Activated T-cell treated with anti-CD3 and anti-CD28 coated beads, Interleukin-2, amount 50 U/mL, for 4 hours (primary cell): ENCODE results near the gene CNNM3. TPM values are rescaled to one million over a fixed set of nuclear protein-coding genes. Genes with fewer than 3 reads are reported as not detected.

ENCODE experiments used
- ATAC-seq, 2 donors: fragments of 200-7000 bp; cut with Tn5 transposase; one replicate each; pipeline ENCODE4 v1.10.0; 2021
- DNase-seq: peaks from one replicate; pipeline ENCODE4 v3.0.0-alpha.2; 2020
- H3K27me3 Mint-ChIP-seq: one replicate; pipeline ENCODE4 v1.8.0; 2021; ENCODE audit warnings: low read depth, mixed read lengths
- H3K36me3 Mint-ChIP-seq: one replicate; pipeline ENCODE4 v1.8.0; 2022; ENCODE audit warnings: mixed read lengths; ENCODE audit not compliant: insufficient read depth
- H3K4me1 Mint-ChIP-seq: one replicate; pipeline ENCODE4 v1.8.0; 2021; ENCODE audit warnings: low read depth, mixed read lengths
- H3K4me3 Mint-ChIP-seq: one replicate; pipeline ENCODE4 v1.8.0; 2021; ENCODE audit warnings: mild to moderate bottlenecking, moderate library complexity, mixed read lengths
- H3K9me3 Mint-ChIP-seq: one replicate; pipeline ENCODE4 v1.8.0; 2021; ENCODE audit warnings: mixed read lengths
- total RNA-seq, 3 donors: library from RNA; stranded (reverse); gene quantifications; one replicate each; pipeline ENCODE4 v1.2.1, GENCODE V29; 2021

Gene CNNM3
- total RNA-seq, 3 donors from 2014 or later: 22.8 to 26.1 (median 24.4) TPM

- ATAC-seq (no peak), DNase-seq (no peak)
- Mint-ChIP-seq H3K4me3 (no peak overlapping the region), H3K27me3 (no peaks in the 10 kb centered on the region), H3K9me3 (no peaks in the 10 kb centered on the region), H3K36me3 (no peaks in the 10 kb centered on the region), H3K4me1 (peaks cover 33% of the 10 kb centered on the region)
These were observed 59.6 kb downstream of the CNNM3 start for GRCh38 chr2:96875498-96876268.

- H3K4me3 Mint-ChIP-seq: no peak overlapping the region
- no peaks in the 10 kb centered on the region for H3K9me3 Mint-ChIP-seq
- DNase-seq (no peak), ATAC-seq (no peak)
- H3K27me3 Mint-ChIP-seq: no peaks in the 10 kb centered on the region
- H3K36me3 Mint-ChIP-seq: no peaks in the 10 kb centered on the region
- peaks cover 28% of the 10 kb centered on the region for H3K4me1 Mint-ChIP-seq
These were observed 60.4 kb downstream of the CNNM3 start for GRCh38 chr2:96876269-96877041.

GRCh38 chr2:96877042-96877451, 61.0 kb downstream of the CNNM3 start:
- Mint-ChIP-seq H3K27me3 (no peaks in the 10 kb centered on the region), H3K9me3 (no peaks in the 10 kb centered on the region), H3K4me1 (peaks cover 28% of the 10 kb centered on the region), H3K4me3 (no peak overlapping the region), H3K36me3 (no peaks in the 10 kb centered on the region)
- ATAC-seq (no peak), DNase-seq (no peak)

GRCh38 chr2:96877631-96878092, 61.6 kb downstream of the CNNM3 start:
- H3K27me3 Mint-ChIP-seq: no peaks in the 10 kb centered on the region
- peaks cover 27% of the 10 kb centered on the region for H3K4me1 Mint-ChIP-seq
- no peaks in the 10 kb centered on the region for H3K36me3 Mint-ChIP-seq
- no peak for ATAC-seq
- DNase-seq: no peak
- no peak overlapping the region for H3K4me3 Mint-ChIP-seq
- no peaks in the 10 kb centered on the region for H3K9me3 Mint-ChIP-seq

GRCh38 chr2:96878171-96878570, 62.1 kb downstream of the CNNM3 start:
- ATAC-seq (no peak), DNase-seq (no peak)
- Mint-ChIP-seq H3K36me3 (no peaks in the 10 kb centered on the region), H3K9me3 (no peaks in the 10 kb centered on the region), H3K4me3 (no peak overlapping the region), H3K4me1 (peaks cover 22% of the 10 kb centered on the region), H3K27me3 (no peaks in the 10 kb centered on the region)

- no peaks in the 10 kb centered on the region for H3K27me3 Mint-ChIP-seq
- H3K36me3 Mint-ChIP-seq: no peaks in the 10 kb centered on the region
These were observed 62.9 kb downstream of the CNNM3 start for GRCh38 chr2:96878796-96879544.

GRCh38 chr2:96879545-96880040, 63.5 kb downstream of the CNNM3 start:
- H3K36me3 Mint-ChIP-seq: no peaks in the 10 kb centered on the region
- no peaks in the 10 kb centered on the region for H3K27me3 Mint-ChIP-seq
- no peak overlapping the region for H3K4me3 Mint-ChIP-seq
- DNase-seq: no peak
- no peak for ATAC-seq
- H3K9me3 Mint-ChIP-seq: no peaks in the 10 kb centered on the region
- peaks cover 9% of the 10 kb centered on the region for H3K4me1 Mint-ChIP-seq

More at GRCh38 chr2:96878796-96879544, 62.9 kb downstream of the CNNM3 start:
- DNase-seq (no peak), ATAC-seq (no peak)
- Mint-ChIP-seq H3K9me3 (no peaks in the 10 kb centered on the region), H3K4me1 (peaks cover 15% of the 10 kb centered on the region), H3K4me3 (no peak overlapping the region)

GRCh38 chr2:96880891-96881273, 64.8 kb downstream of the CNNM3 start:
- H3K27me3 Mint-ChIP-seq: no peaks in the 10 kb centered on the region
- no peak overlapping the region for H3K4me3 Mint-ChIP-seq
- H3K4me1 Mint-ChIP-seq: peaks cover 1% of the 10 kb centered on the region
- no peak for ATAC-seq
- no peaks in the 10 kb centered on the region for H3K9me3 Mint-ChIP-seq
- H3K36me3 Mint-ChIP-seq: no peaks in the 10 kb centered on the region
- no peak for DNase-seq

GRCh38 chr2:96881349-96882195, 65.5 kb downstream of the CNNM3 start:
- no peak overlapping the region for H3K4me3 Mint-ChIP-seq
- H3K9me3 Mint-ChIP-seq: no peaks in the 10 kb centered on the region
- ATAC-seq: no peak
- H3K4me1 Mint-ChIP-seq: no peaks in the 10 kb centered on the region
- no peak for DNase-seq
- H3K27me3 Mint-ChIP-seq: no peaks in the 10 kb centered on the region
- no peaks in the 10 kb centered on the region for H3K36me3 Mint-ChIP-seq

- H3K36me3 Mint-ChIP-seq: no peaks in the 10 kb centered on the region
- no peaks in the 10 kb centered on the region for H3K9me3 Mint-ChIP-seq
- DNase-seq (no peak), ATAC-seq (no peak)
- H3K4me1 Mint-ChIP-seq: peaks cover 1% of the 10 kb centered on the region
- H3K4me3 Mint-ChIP-seq: no peak overlapping the region
- H3K27me3 Mint-ChIP-seq: no peaks in the 10 kb centered on the region
These were observed 66.2 kb downstream of the CNNM3 start for GRCh38 chr2:96882230-96882629.

GRCh38 chr2:96882906-96883305, 66.8 kb downstream of the CNNM3 start:
- Mint-ChIP-seq H3K36me3 (no peaks in the 10 kb centered on the region), H3K9me3 (no peaks in the 10 kb centered on the region), H3K27me3 (no peaks in the 10 kb centered on the region), H3K4me1 (peaks cover 6% of the 10 kb centered on the region), H3K4me3 (no peak overlapping the region)
- DNase-seq (no peak), ATAC-seq (no peak)

GRCh38 chr2:96883306-96883705, 67.2 kb downstream of the CNNM3 start:
- DNase-seq: no peak
- Mint-ChIP-seq H3K27me3 (no peaks in the 10 kb centered on the region), H3K4me3 (no peak overlapping the region), H3K9me3 (no peaks in the 10 kb centered on the region), H3K4me1 (peaks cover 10% of the 10 kb centered on the region), H3K36me3 (no peaks in the 10 kb centered on the region)
- ATAC-seq: no peak
